GM19193 (cell line): ENCODE results near the gene SLC25A21.

Source experiments
- POLR2A ChIP-seq: IDR thresholded peaks from 4 replicates; pipeline ENCODE4 v1.6.1; 2011; ENCODE audit not compliant: insufficient read depth, insufficient read length; ENCODE audit errors: extremely low read depth

SLC25A21 gene

GRCh38 chr14:36747411-36748184 is 424.8 kb downstream of the SLC25A21 start:
- TF ChIP-seq POLR2A, result no peak

GRCh38 chr14:36746872-36747271 is 425.5 kb downstream of the SLC25A21 start:
- no peak for TF ChIP-seq POLR2A

- no peak for TF ChIP-seq POLR2A
These were observed 430.5 kb downstream of the SLC25A21 start for GRCh38 chr14:36741858-36742257.

- TF ChIP-seq POLR2A, result no peak
These were observed 434.1 kb downstream of the SLC25A21 start for GRCh38 chr14:36738269-36738668.

- no peak for TF ChIP-seq POLR2A
These were observed 446.3 kb downstream of the SLC25A21 start for GRCh38 chr14:36726128-36726527.

GRCh38 chr14:36724162-36724561 is 448.2 kb downstream of the SLC25A21 start:
- TF ChIP-seq POLR2A, result no peak

- TF ChIP-seq POLR2A, result no peak
These were observed 448.9 kb downstream of the SLC25A21 start for GRCh38 chr14:36723530-36723929.

GRCh38 chr14:36721877-36722276 is 450.5 kb downstream of the SLC25A21 start:
- no peak for TF ChIP-seq POLR2A

GRCh38 chr14:36720657-36721056 is 451.7 kb downstream of the SLC25A21 start:
- TF ChIP-seq POLR2A, result no peak

- no peak for TF ChIP-seq POLR2A
These were observed 452.6 kb downstream of the SLC25A21 start for GRCh38 chr14:36719823-36720222.

- TF ChIP-seq POLR2A, result no peak
These were observed 454.2 kb downstream of the SLC25A21 start for GRCh38 chr14:36718216-36718615.

GRCh38 chr14:36717363-36717762 is 455.0 kb downstream of the SLC25A21 start:
- TF ChIP-seq POLR2A, result no peak

- TF ChIP-seq POLR2A, result no peak
These were observed 455.7 kb downstream of the SLC25A21 start for GRCh38 chr14:36716614-36717184.

GRCh38 chr14:36713960-36714703 is 458.3 kb downstream of the SLC25A21 start:
- TF ChIP-seq POLR2A, result no peak

- TF ChIP-seq POLR2A, result no peak
These were observed 464.8 kb downstream of the SLC25A21 start for GRCh38 chr14:36707570-36707969.

GRCh38 chr14:36702474-36702873 is 469.9 kb downstream of the SLC25A21 start:
- TF ChIP-seq POLR2A, result no peak
